ENCODE results near the gene MAP2K4. TPM values are rescaled to one million over a fixed set of nuclear protein-coding genes. Genes with fewer than 3 reads are reported as not detected.

Gene MAP2K4
- total and polyA plus RNA-seq, 2 of the 4 experiments (the other 2 are of a cell fraction): 14.5 to 32.6 TPM

DNA sequence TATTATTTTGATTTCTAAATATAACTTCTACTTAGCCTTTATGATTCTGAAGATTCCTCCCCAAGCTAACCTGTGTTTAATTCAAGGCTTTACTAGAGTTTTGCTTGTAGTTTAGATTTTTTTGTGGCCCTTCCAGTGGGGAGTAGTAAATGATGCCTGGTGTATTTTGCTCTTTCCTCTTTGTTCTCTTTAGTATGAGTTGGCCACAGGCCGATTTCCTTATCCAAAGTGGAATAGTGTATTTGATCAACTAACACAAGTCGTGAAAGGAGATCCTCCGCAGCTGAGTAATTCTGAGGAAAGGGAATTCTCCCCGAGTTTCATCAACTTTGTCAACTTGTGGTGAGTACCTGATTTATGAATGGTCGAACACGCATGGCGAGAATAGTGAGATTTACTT is 108.3 kb downstream of the MAP2K4 start:
- no peak overlapping the region for H2BK5ac ChIP-seq (ENCODE audit: low read depth, low read length, poor library complexity, severe bottlenecking)
- no peak overlapping the region for H3K9ac ChIP-seq (ENCODE audit: low read depth, low read length)
- intact Hi-C loops (cut with micrococcal nuclease) (no loop called here), in situ Hi-C loops (cut with MboI; ENCODE audit: low sequenced_read_pairs) (no loop called here), dilution Hi-C loops (cut with HindIII; ENCODE audit: low sequenced_read_pairs, unreplicated experiment) (no loop called here)
- no peak for DNase-seq
- no peak overlapping the region for H3K56ac ChIP-seq (ENCODE audit: extremely low read depth, insufficient read depth, low read length)
- no peak overlapping the region for H3K4me3 ChIP-seq (ENCODE audit: insufficient read depth, low read depth, low read length)
- H2BK120ac ChIP-seq (ENCODE audit: low read depth, low read length): no peak overlapping the region
- no peak overlapping the region for H4K8ac ChIP-seq (ENCODE audit: low read depth in 2 of 2, low read length in 2 of 2)
- no peak overlapping the region for H3K23ac ChIP-seq (ENCODE audit: low read depth, low read length)
- no peak overlapping the region for H3K4me2 ChIP-seq (ENCODE audit: low read depth, low read length)
- TF ChIP-seq MAFK (IDR thresholded peaks at IDR 0.05; ENCODE audit: low read depth, low read length) (no peak), RCOR1 (IDR thresholded peaks at IDR 0.05; ENCODE audit: insufficient replicate concordance, low read length) (no peak)
- no peak overlapping the region for H3K27ac ChIP-seq (ENCODE audit: insufficient read depth, low read length)
- WGBS, 2 experiments (ENCODE audit: extremely low coverage in 2 of 2, insufficient read length in 1 of 2): no CpG with 5 or more reads among the region's 7 CpGs
- no peak overlapping the region for H3K14ac ChIP-seq (replicated peaks; ENCODE audit: low read depth, low read length)
- no peak for ATAC-seq (ENCODE audit: low read depth)
- no peaks in the 10 kb centered on the region for H3K27me3 ChIP-seq (ENCODE audit: control insufficient read depth, insufficient read depth, low read length)
- BruUV-seq (replicated peaks): no TSS peak
- H2AFZ ChIP-seq (replicated peaks; ENCODE audit: low read length, poor library complexity): no peak overlapping the region
- H2AK9ac ChIP-seq (replicated peaks; ENCODE audit: low read depth, low read length, poor library complexity): no peak overlapping the region
- H4K5ac ChIP-seq (ENCODE audit: low read depth, low read length): no peak overlapping the region
- no peak overlapping the region for H2AK5ac ChIP-seq (ENCODE audit: low read depth, low read length)
- H3K79me1 ChIP-seq (ENCODE audit: low read depth in 1 of 2, low read length in 2 of 2): peaks cover 21 to 27% of the 10 kb centered on the region in 2 experiments; a peak in 3 of 4 replicates
- H3K4me1 ChIP-seq (ENCODE audit: control insufficient read depth, insufficient read depth, low read length): peaks cover 3% of the 10 kb centered on the region; the same call in 1 of the 2 replicates
- H3K9me1 ChIP-seq (ENCODE audit: insufficient read depth, low read length): peaks cover 5% of the 10 kb centered on the region; the same call in 1 of the 2 replicates
- no peak overlapping the region for H2BK15ac ChIP-seq (ENCODE audit: low read depth, low read length)
- no peaks in the 10 kb centered on the region for H3K9me3 ChIP-seq (ENCODE audit: control insufficient read depth, insufficient read depth, low read length)
- H3K36me3 ChIP-seq (ENCODE audit: control insufficient read depth, insufficient read depth, low read length): peaks cover 28% of the 10 kb centered on the region
- ChIA-PET CTCF (no interaction called here), POLR2A (ENCODE audit: unreplicated experiment) (no interaction called here)
- no peak overlapping the region for H3K18ac ChIP-seq (ENCODE audit: low read depth, low read length)
- no peaks in the 10 kb centered on the region for H4K20me1 ChIP-seq (ENCODE audit: insufficient read depth, low read length)
- no peak overlapping the region for H4K91ac ChIP-seq (ENCODE audit: insufficient read depth, low read depth, low read length)
- H2BK20ac ChIP-seq (ENCODE audit: low read depth, low read length): no peak overlapping the region
- no peak overlapping the region for H3K4ac ChIP-seq (ENCODE audit: low read depth, low read length)

Data from IMR-90 (cell line).